Ishikawa (cell line): ENCODE measurements around the gene PTPN14.

ENCODE experiments used
- CEBPB ChIP-seq: IDR thresholded peaks from 2 replicates; pipeline ENCODE4 v1.6.1; 2012
- CREB1 ChIP-seq: IDR thresholded peaks from 2 replicates; pipeline ENCODE4 v1.6.1; 2012; ENCODE audit warnings: low read depth
- EGR1 ChIP-seq: IDR thresholded peaks from 2 replicates; pipeline ENCODE4 v1.6.1; 2012
- EP300 ChIP-seq: IDR thresholded peaks from 2 replicates; pipeline ENCODE4 v1.6.1; 2012; ENCODE audit warnings: borderline replicate concordance
- FOXM1 ChIP-seq: IDR thresholded peaks from 2 replicates; pipeline ENCODE4 v1.6.1; 2012; ENCODE audit warnings: low read depth, borderline replicate concordance
- MAX ChIP-seq: IDR thresholded peaks from 2 replicates; pipeline ENCODE4 v1.6.1; 2012
- NFIC ChIP-seq: IDR thresholded peaks from 2 replicates; pipeline ENCODE4 v1.6.1; 2012
- RAD21 ChIP-seq: IDR thresholded peaks from 2 replicates; pipeline ENCODE4 v1.6.1; 2012; ENCODE audit warnings: low read depth
- REST ChIP-seq: IDR thresholded peaks from 2 replicates; pipeline ENCODE4 v1.6.1; 2012; ENCODE audit warnings: low read depth, mild to moderate bottlenecking
- TAF1 ChIP-seq: IDR thresholded peaks from 2 replicates; pipeline ENCODE4 v1.6.1; 2012; ENCODE audit warnings: low read depth, mild to moderate bottlenecking
- TCF12 ChIP-seq: IDR thresholded peaks from 2 replicates; pipeline ENCODE4 v1.6.1; 2012; ENCODE audit warnings: low read depth
- TEAD4 ChIP-seq: IDR thresholded peaks from 2 replicates; pipeline ENCODE4 v1.6.1; 2012
- USF1 ChIP-seq: IDR thresholded peaks from 2 replicates; pipeline ENCODE4 v1.6.1; 2012
- YY1 ChIP-seq: IDR thresholded peaks from 2 replicates; pipeline ENCODE4 v1.6.1; 2012; ENCODE audit warnings: low read depth
- ZBTB7A ChIP-seq: IDR thresholded peaks from 2 replicates; pipeline ENCODE4 v1.6.1; 2012; ENCODE audit warnings: low read depth

PTPN14 gene

GRCh38 chr1:214425716-214426425 lies 125.5 kb downstream of the PTPN14 start:
- TF ChIP-seq NFIC (peak; percentile 57; the same call in 1 of the 2 replicates), CREB1 (no peak)

- no peak for TF ChIP-seq REST
- no peak for TF ChIP-seq MAX
- TF ChIP-seq YY1: no peak
- no peak for TF ChIP-seq USF1
- no peak for TF ChIP-seq TEAD4
- TF ChIP-seq TAF1: no peak
Measured at GRCh38 chr1:214425101-214425500, 126.3 kb downstream of the PTPN14 start.

GRCh38 chr1:214423045-214423444 lies 128.4 kb downstream of the PTPN14 start:
- TF ChIP-seq ZBTB7A (no peak), TAF1 (no peak), RAD21 (peak; percentile 14; the same call in 1 of the 2 replicates), TCF12 (peak; percentile 87), MAX (peak; percentile 40; the same call in 1 of the 2 replicates), TEAD4 (peak; percentile 94), CREB1 (no peak), EGR1 (no peak), NFIC (peak; percentile 95), FOXM1 (peak; percentile 75), YY1 (no peak), REST (no peak), EP300 (peak; percentile 81), CEBPB (no peak), USF1 (no peak; the same call in 1 of the 2 replicates)

GRCh38 chr1:214422137-214422671 lies 129.2 kb downstream of the PTPN14 start:
- TF ChIP-seq ZBTB7A: no peak
- TF ChIP-seq NFIC: no peak
- TF ChIP-seq EP300: no peak
- TF ChIP-seq CEBPB: no peak
- TF ChIP-seq RAD21: no peak
- TF ChIP-seq TCF12: no peak
- no peak for TF ChIP-seq EGR1
- TF ChIP-seq CREB1: no peak
- no peak for TF ChIP-seq REST
- TF ChIP-seq TAF1: no peak

GRCh38 chr1:214420833-214421232 lies 130.6 kb downstream of the PTPN14 start:
- TF ChIP-seq CREB1 (no peak), EGR1 (no peak), RAD21 (no peak), USF1 (no peak), TAF1 (no peak), REST (no peak), TEAD4 (no peak), YY1 (no peak), EP300 (no peak)
